Gastrocnemius medialis (tissue), 4 donors: ENCODE results near the gene LAMB1.

Experiments used
- CTCF ChIP-seq, 5 experiments: fragments of 450-650 bp in 3 of 5; fragments of 200-600 bp in 2 of 5; sonication (generic) in 2 of 5; IDR thresholded peaks in 4 of 5; conservative IDR thresholded peaks in 1 of 5; 1 replicate in 4 of 5; 2 replicates in 1 of 5; pipeline ENCODE4 v1.5.1; 2016 to 2019; ENCODE audit warnings: antibody characterized with exemption in 5 of 5, mild to moderate bottlenecking in 3 of 5, moderate library complexity in 3 of 5
- POLR2A ChIP-seq, 2 donors: fragments of 450-650 bp; IDR thresholded peaks; one replicate each; pipeline ENCODE4 v1.6.1; 2017; ENCODE audit warnings: antibody characterized with exemption in 2 of 2, mild to moderate bottlenecking in 2 of 2, moderate library complexity in 2 of 2

DNA sequence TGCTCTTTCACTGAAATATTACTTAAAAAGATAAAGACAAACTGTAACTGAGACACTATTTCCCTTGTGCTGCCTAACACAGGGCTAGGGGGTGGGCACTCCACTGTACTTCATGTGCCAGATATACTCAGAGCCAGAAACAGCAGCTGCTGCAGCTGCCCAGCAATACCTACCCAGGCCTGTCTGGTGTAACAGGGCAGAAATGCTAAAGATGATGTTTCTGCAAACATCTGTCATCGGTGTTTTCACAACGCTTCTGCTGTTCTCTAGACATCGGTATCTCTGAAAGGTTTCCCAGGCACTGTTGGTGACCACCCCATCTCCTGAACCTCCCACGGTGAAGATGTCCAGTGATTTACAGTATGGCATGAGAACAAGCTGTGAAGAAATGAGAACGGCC lies 42.7 kb downstream of the LAMB1 start:
- no peak for TF ChIP-seq CTCF (IDR thresholded peaks at IDR 0.05 in 4 of 5, conservative IDR thresholded peaks at IDR 0.05 in 1 of 5)
- no peak for TF ChIP-seq POLR2A (IDR thresholded peaks at IDR 0.05)
